Mesenchymal stem cell (in vitro differentiated cells and primary cell): Measurements from ENCODE around the gene OPCML.

Experiments
- DNase-seq: peaks from one replicate; pipeline ENCODE4 v3.0.0-alpha.2; 2013
- H2AFZ ChIP-seq: one replicate; pipeline ENCODE4 v1.6.1; 2013; ENCODE audit warnings: low read depth, mild to moderate bottlenecking, control low read depth, inconsistent platforms, low read length, moderate library complexity
- H2AK5ac ChIP-seq: 2 replicates; pipeline ENCODE4 v1.6.1; 2013; ENCODE audit warnings: low read length, moderate library complexity, mild to moderate bottlenecking, inconsistent platforms; ENCODE audit not compliant: severe bottlenecking
- H2BK120ac ChIP-seq: one replicate; pipeline ENCODE4 v1.6.1; 2013; ENCODE audit warnings: low read depth, mild to moderate bottlenecking, inconsistent platforms, low read length, moderate library complexity
- H2BK12ac ChIP-seq, 2 experiments: one replicate each; pipeline ENCODE4 v1.6.1; 2013; ENCODE audit warnings: inconsistent platforms in 2 of 2, low read length in 2 of 2, mild to moderate bottlenecking in 2 of 2, moderate library complexity in 2 of 2, control low read depth in 1 of 2
- H2BK15ac ChIP-seq: one replicate; pipeline ENCODE4 v1.6.1; 2013; ENCODE audit warnings: mild to moderate bottlenecking, low read depth, inconsistent platforms; ENCODE audit not compliant: poor library complexity, severe bottlenecking
- H2BK5ac ChIP-seq: 2 replicates; pipeline ENCODE4 v1.6.1; 2013; ENCODE audit warnings: low read depth, mild to moderate bottlenecking, low read length, control low read depth, inconsistent platforms; ENCODE audit not compliant: poor library complexity, severe bottlenecking
- H3K14ac ChIP-seq, 2 experiments: one replicate each; pipeline ENCODE4 v1.6.1; 2013; ENCODE audit warnings: inconsistent platforms in 2 of 2, low read length in 2 of 2, control low read depth in 1 of 2, mild to moderate bottlenecking in 1 of 2, moderate library complexity in 1 of 2
- H3K18ac ChIP-seq, 2 experiments: one replicate each; pipeline ENCODE4 v1.6.1; 2013; ENCODE audit warnings: inconsistent platforms in 2 of 2, low read length in 2 of 2, control low read depth in 1 of 2, low read depth in 1 of 2, mild to moderate bottlenecking in 1 of 2
- H3K23ac ChIP-seq, 2 experiments: one replicate each; pipeline ENCODE4 v1.6.1; 2013; ENCODE audit warnings: inconsistent platforms in 2 of 2, low read length in 2 of 2, mild to moderate bottlenecking in 2 of 2, moderate library complexity in 2 of 2, control low read depth in 1 of 2
- H3K27ac ChIP-seq: 2 replicates; pipeline ENCODE4 v1.5.1; 2013; ENCODE audit warnings: mild to moderate bottlenecking, moderate library complexity, low read length, control low read depth, inconsistent platforms; ENCODE audit not compliant: poor library complexity, severe bottlenecking
- H3K27me3 ChIP-seq, 2 experiments: 2 replicates each; pipeline versions ENCODE4 v1.6.1 to v1.7.0; 2013; ENCODE audit warnings: low read length in 2 of 2, mild to moderate bottlenecking in 2 of 2, moderate library complexity in 2 of 2, control low read depth in 1 of 2, inconsistent platforms in 1 of 2; ENCODE audit not compliant: control insufficient read depth in 1 of 2, insufficient read depth in 1 of 2
- H3K36me3 ChIP-seq, 2 experiments: 2 replicates each; pipeline versions ENCODE4 v1.6.1 to v1.7.0; 2013; ENCODE audit warnings: low read length in 2 of 2, control low read depth in 1 of 2, inconsistent platforms in 1 of 2, low read depth in 1 of 2, mild to moderate bottlenecking in 1 of 2; ENCODE audit not compliant: insufficient read depth in 2 of 2, control insufficient read depth in 1 of 2
- H3K4ac ChIP-seq, 2 experiments: one replicate each; pipeline ENCODE4 v1.6.1; 2013; ENCODE audit warnings: inconsistent platforms in 2 of 2, low read length in 2 of 2, mild to moderate bottlenecking in 2 of 2, moderate library complexity in 2 of 2, control low read depth in 1 of 2, low read depth in 1 of 2
- H3K4me1 ChIP-seq: 2 replicates; pipeline ENCODE4 v1.6.1; 2013; ENCODE audit warnings: low read depth, low read length, control low read depth; ENCODE audit not compliant: control insufficient read depth, insufficient read depth
- H3K4me2 ChIP-seq: 2 replicates; pipeline ENCODE4 v1.6.1; 2013; ENCODE audit warnings: low read length, mild to moderate bottlenecking, inconsistent platforms; ENCODE audit not compliant: poor library complexity, severe bottlenecking
- H3K4me3 ChIP-seq, 2 experiments: 2 replicates each; pipeline versions ENCODE4 v1.5.1 to v1.7.0; 2013; ENCODE audit warnings: low read length in 2 of 2, mild to moderate bottlenecking in 2 of 2, control low read depth in 1 of 2, low read depth in 1 of 2; ENCODE audit not compliant: insufficient read depth in 1 of 2
- H3K79me1 ChIP-seq: replicated peaks from 2 replicates; pipeline ENCODE4 v1.6.1; 2013; ENCODE audit warnings: mild to moderate bottlenecking, control low read depth, low read length, inconsistent platforms; ENCODE audit not compliant: poor library complexity, severe bottlenecking
- H3K9ac ChIP-seq: 2 replicates; pipeline ENCODE4 v1.7.0; 2013; ENCODE audit warnings: mild to moderate bottlenecking, low read length, moderate library complexity
- H3K9me3 ChIP-seq: 2 replicates; pipeline ENCODE4 v1.7.0; 2013; ENCODE audit warnings: mild to moderate bottlenecking, low read length; ENCODE audit not compliant: control insufficient read depth
- H4K8ac ChIP-seq: one replicate; pipeline ENCODE4 v1.6.1; 2013; ENCODE audit warnings: inconsistent platforms, mild to moderate bottlenecking, low read length, moderate library complexity
- H4K91ac ChIP-seq: one replicate; pipeline ENCODE4 v1.6.1; 2013; ENCODE audit warnings: mild to moderate bottlenecking, low read length, inconsistent platforms
- WGBS: methylation state at CpG from one replicate; pipeline ENCODE4 v1.1.7; 2013; ENCODE audit warnings: mixed read lengths; 5-methylcytosine and 5-hydroxymethylcytosine counted together

Gene OPCML

DNA sequence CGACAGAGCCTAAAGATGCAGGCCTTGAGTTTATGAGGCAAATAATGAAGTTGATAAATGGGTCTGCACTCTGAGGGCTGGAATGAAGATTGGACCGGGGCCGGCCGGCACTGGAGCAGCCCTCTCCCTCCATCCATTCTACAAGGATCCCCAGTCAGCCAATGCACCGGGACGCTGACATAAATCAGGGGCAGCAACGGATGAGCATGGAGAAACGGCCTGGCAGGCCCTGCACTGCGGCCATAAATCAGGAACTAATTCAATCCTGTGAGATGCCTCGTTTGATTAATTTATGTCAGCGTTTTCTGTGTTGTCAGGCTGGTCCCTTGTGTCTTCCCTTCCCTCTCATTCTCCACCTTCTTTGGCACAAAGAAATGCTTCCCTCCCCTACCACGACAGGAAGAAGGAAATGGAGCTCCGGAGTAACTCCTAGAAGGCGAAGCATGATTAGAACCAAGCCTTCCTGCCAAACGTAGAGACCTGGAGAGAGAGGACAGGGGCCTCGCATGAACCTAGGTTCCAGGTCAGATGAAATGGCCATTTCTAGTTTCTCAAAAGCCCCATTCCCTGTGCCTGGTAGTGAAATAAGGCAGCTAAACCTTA lies 358.4 kb downstream of the OPCML start:
- 62% methylated on average over 15 of the region's 16 CpGs for WGBS
- Histone ChIP-seq H3K9ac (no peak overlapping the region), H2BK120ac (no peak overlapping the region), H3K23ac (no peak overlapping the region), H3K14ac (no peak overlapping the region), H3K4me3 (no peak overlapping the region), H2BK5ac (no peak overlapping the region), H3K9me3 (no peaks in the 10 kb centered on the region), H2BK15ac (no peak overlapping the region), H3K4me1 (no peaks in the 10 kb centered on the region), H3K79me1 (no peaks in the 10 kb centered on the region), H2BK12ac (no peak overlapping the region), H3K4ac (no peak overlapping the region), H3K27ac (no peak overlapping the region), H2AFZ (no peak overlapping the region), H2AK5ac (no peak overlapping the region), H3K18ac (no peak overlapping the region), H3K4me2 (no peak overlapping the region), H4K91ac (no peak overlapping the region), H3K27me3 (no peaks in the 10 kb centered on the region), H4K8ac (no peak overlapping the region), H3K36me3 (no peaks in the 10 kb centered on the region)
- DNase-seq = no peak

DNA sequence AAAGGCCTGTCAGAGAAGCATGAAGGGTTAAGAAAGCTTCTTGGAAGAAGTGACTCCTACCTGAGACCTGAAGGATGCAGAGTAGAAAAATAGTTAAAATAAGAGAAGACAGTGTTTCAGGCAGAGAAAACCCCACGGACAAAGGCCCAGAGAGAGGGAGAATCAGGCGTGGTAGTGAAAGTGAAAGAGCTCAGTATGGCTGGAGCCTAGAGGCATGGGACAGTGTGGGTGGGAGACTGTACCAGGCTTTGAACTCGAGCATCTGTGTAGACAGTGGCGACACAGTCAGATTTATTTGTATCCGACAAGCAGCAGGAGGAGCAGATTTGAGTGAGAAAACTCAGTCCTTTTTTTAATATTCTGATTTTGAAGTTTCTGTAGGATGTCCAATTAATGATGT lies 360.0 kb downstream of the OPCML start:
- Histone ChIP-seq H3K23ac (no peak overlapping the region), H3K9me3 (no peaks in the 10 kb centered on the region), H3K27me3 (no peaks in the 10 kb centered on the region), H3K14ac (no peak overlapping the region), H2AFZ (no peak overlapping the region), H2BK12ac (no peak overlapping the region), H3K79me1 (no peaks in the 10 kb centered on the region), H3K27ac (no peak overlapping the region), H3K4me2 (no peak overlapping the region), H3K4ac (no peak overlapping the region), H3K4me3 (no peak overlapping the region), H2BK120ac (no peak overlapping the region), H3K9ac (no peak overlapping the region), H3K18ac (no peak overlapping the region), H2BK5ac (no peak overlapping the region), H4K8ac (no peak overlapping the region), H2BK15ac (no peak overlapping the region), H2AK5ac (no peak overlapping the region), H4K91ac (no peak overlapping the region), H3K4me1 (no peaks in the 10 kb centered on the region), H3K36me3 (no peaks in the 10 kb centered on the region)
- 79% methylated on average over 5 of the region's 5 CpGs for WGBS
- no peak for DNase-seq

DNA sequence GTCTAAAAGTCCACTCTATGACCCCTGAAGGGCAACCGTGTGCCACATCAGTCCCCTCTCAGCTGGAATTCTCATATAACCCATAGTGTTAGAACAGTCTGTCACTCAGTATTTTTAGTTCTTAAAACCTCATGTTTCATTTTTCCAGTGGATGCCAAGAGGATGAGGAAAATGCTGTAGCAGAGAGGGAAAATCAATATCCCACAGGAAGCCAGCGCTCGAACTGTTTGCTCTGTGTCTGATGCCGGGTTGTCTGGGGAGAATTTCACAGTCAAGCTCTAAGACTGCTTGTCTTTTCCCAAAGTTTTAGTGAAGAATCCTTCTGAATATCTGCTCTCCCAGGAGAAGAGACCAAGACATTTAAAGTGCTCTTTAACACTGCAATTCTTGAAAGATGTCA lies 360.9 kb downstream of the OPCML start:
- H2BK15ac ChIP-seq = no peak overlapping the region
- H4K8ac ChIP-seq = no peak overlapping the region
- no peak overlapping the region for H4K91ac ChIP-seq
- 95% methylated on average over 4 of the region's 4 CpGs for whole genome bisulfite sequencing
- no peak overlapping the region for H2BK12ac ChIP-seq
- H3K18ac ChIP-seq = no peak overlapping the region
- no peak overlapping the region for H3K14ac ChIP-seq
- H2BK120ac ChIP-seq = no peak overlapping the region
- DNase-seq = no peak
- H2AFZ ChIP-seq = no peak overlapping the region
- H2BK5ac ChIP-seq = no peak overlapping the region
- H3K79me1 ChIP-seq = no peaks in the 10 kb centered on the region
- no peak overlapping the region for H3K4me3 ChIP-seq
- H2AK5ac ChIP-seq = no peak overlapping the region
- no peaks in the 10 kb centered on the region for H3K4me1 ChIP-seq
- H3K4me2 ChIP-seq = no peak overlapping the region
- no peak overlapping the region for H3K4ac ChIP-seq
- H3K27ac ChIP-seq = no peak overlapping the region
- H3K23ac ChIP-seq = no peak overlapping the region
- no peak overlapping the region for H3K9ac ChIP-seq
- no peaks in the 10 kb centered on the region for H3K36me3 ChIP-seq
- H3K9me3 ChIP-seq = no peaks in the 10 kb centered on the region
- no peaks in the 10 kb centered on the region for H3K27me3 ChIP-seq

DNA sequence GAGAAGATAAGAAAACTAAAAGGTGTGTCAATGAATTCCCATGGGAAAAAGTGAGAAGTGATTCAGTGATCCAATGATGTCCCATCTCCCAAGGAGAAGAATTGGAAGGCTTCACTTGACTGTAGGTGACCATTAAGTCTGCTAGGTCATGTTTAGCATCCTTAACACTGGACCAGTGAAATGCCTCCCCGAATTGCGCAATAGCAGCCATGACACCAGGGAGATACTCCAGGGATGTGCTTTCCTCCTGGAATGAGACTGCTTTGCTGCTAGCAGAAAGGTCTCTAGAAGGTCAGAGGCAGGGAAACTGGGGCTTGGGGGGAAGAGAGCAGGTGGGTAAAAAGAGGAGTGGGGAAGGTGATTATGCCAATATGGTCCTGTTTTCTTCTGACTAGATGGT lies 364.3 kb downstream of the OPCML start:
- H2BK15ac ChIP-seq = no peak overlapping the region
- H3K18ac ChIP-seq = no peak overlapping the region
- no peak overlapping the region for H3K9ac ChIP-seq
- no peak overlapping the region for H4K8ac ChIP-seq
- H2AFZ ChIP-seq = no peak overlapping the region
- DNase-seq = no peak
- H3K23ac ChIP-seq = no peak overlapping the region
- H4K91ac ChIP-seq = no peak overlapping the region
- no peak overlapping the region for H2AK5ac ChIP-seq
- no peak overlapping the region for H2BK5ac ChIP-seq
- WGBS = 84% methylated on average over 2 of the region's 2 CpGs
- no peaks in the 10 kb centered on the region for H3K4me1 ChIP-seq
- peaks cover 0 to 16% of the 10 kb centered on the region in 2 experiments for H3K27me3 ChIP-seq
- no peak overlapping the region for H3K4ac ChIP-seq
- H2BK12ac ChIP-seq = no peak overlapping the region
- no peak overlapping the region for H2BK120ac ChIP-seq
- H3K4me3 ChIP-seq = no peak overlapping the region
- no peak overlapping the region for H3K4me2 ChIP-seq
- H3K14ac ChIP-seq = no peak overlapping the region
- H3K79me1 ChIP-seq = no peaks in the 10 kb centered on the region
- H3K36me3 ChIP-seq = no peaks in the 10 kb centered on the region
- no peak overlapping the region for H3K27ac ChIP-seq
- H3K9me3 ChIP-seq = no peaks in the 10 kb centered on the region
